Measurements from ENCODE around the gene CACNA1S. TPM values are rescaled to one million over a fixed set of nuclear protein-coding genes. Genes with fewer than 3 reads are reported as not detected.

Gene CACNA1S
- total RNA-seq, 2 donors from 2014 or later = not detected

DNA sequence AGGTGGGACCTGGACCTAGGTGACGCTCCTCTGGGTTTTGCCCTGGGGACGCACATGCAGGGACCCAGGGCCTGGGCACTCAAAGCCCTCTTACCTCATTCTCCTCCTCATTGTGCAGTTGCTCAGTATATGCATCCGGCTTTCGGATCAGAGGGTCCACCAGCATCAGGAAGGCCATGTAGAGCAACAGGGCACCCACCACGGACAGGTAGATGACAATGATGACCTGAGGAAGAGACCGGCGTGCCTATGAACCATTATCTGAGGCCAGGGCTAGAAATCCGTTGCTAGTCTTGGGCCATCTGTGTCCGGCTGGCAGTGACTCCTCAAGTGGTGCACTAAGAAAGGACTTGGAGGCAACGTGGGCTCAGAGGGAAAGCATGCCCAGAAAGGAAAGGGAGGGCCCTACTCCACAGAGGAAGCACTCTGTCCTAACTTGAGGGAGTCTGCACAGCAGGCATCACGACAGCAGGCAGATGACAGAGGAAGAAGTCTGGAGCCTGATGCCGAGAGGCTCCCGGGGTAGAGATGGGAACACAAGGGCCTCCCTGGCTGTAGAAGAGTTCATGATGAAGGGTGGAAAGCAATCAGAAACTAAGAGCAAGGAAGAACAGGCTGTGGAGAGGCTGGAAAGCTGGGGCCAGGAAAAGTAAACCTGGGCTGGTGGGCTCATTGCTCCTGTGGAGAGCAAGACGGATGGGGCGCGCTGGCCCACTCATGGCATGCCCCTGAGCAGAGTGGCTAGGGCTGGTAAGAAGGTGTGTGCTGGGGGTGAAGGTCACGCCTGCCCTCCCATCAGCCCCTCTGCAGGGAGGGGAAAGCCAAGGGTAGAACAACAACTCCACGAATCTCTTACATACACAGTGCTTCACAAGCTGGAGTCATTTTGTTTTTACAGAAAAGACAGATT, 31.8 kb upstream of the CACNA1S start:
- ATAC-seq (replicated peaks) = no peak
- Mint-ChIP-seq H3K36me3 (ENCODE audit: low read depth) (peaks cover 54% of the 10 kb centered on the region), H3K9me3 (no peaks in the 10 kb centered on the region), H3K27me3 (no peaks in the 10 kb centered on the region), H3K4me3 (no peak overlapping the region), H3K27ac (no peak overlapping the region), H3K4me1 (no peaks in the 10 kb centered on the region)

DNA sequence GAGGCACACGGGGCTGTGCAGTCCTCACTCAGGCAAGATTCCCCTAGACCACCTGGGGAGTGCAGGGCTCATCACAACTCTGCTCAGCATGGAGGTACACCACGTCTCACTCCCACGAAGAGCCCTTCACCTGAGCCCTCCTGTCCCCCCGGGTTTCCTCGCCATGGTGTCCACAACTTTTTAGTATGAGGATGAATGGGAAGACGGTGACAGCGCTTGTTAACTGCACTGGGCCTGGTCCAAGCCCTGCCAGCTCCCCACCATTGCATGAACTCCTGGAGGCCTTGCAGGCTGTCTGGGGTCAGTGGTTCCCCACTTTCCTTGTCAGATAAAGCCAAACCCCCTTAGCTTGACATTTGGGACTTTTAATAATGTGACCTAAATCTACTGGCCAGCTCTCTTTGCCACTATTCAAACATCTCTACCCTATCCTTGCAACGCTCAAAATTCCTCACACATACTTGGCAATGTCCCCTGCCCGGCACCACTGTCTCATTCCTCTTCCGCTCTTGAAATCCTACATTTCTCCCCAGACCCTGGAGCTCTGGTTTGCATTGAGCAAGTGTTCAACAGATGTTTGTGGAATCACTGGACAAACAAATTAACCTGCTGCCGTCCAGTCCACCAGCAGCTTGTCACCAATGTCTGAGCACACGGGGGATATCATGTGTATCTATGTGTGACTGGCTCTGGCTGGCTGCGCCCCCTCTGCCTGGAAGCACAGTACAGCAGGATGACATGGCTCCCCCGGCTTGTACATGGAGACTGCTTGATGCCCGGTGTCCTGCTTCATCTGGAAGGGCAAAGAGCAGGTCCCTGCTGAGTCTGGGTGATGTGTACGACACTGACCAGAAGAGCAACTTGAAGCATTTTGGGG, 30.9 kb upstream of the CACNA1S start:
- Mint-ChIP-seq H3K4me3 (no peak overlapping the region), H3K27ac (no peak overlapping the region), H3K36me3 (ENCODE audit: low read depth) (peaks cover 50% of the 10 kb centered on the region), H3K9me3 (no peaks in the 10 kb centered on the region), H3K27me3 (no peaks in the 10 kb centered on the region), H3K4me1 (no peaks in the 10 kb centered on the region)
- ATAC-seq (replicated peaks) = no peak

DNA sequence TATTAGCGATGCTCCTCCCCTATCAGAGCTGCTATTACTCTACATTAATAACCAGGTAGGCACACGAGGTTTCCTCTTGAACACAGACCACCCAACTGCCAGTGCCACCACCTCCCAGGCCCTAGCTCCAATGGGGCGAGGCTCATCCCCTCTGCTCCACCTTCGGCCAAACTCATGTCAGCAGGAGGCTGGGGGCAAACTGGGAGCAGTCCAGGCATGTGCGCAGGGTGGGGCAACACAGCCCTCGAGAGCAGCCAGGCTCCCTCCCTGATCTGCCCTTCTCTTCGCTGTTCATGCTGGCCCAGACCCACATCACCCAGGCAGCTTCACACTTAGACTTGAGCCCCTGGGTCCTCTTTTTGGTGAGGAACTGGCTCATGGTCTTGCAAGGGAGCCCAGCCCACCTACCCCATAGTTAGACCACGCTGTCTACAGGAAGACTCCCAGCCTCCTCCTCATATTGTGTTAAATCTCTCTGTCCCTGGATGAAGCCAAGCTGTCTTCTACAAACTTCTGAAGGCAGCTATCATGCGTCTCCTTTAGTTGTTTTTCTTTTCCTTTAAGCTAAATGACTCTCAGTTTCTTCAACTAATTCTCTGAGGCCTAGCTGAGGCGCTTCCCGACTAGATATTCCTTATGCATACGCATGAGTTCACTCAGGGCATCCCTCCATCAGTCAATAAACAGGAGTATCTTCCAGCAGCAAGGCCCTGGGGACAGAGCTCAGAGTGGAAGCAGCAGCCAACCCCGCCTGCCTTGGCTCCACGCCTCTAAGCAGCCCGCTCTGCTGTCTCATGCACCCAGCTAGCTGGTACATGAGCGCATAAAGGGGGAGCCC, 30.0 kb upstream of the CACNA1S start:
- Mint-ChIP-seq H3K36me3 (ENCODE audit: low read depth) (peaks cover 42% of the 10 kb centered on the region), H3K4me1 (no peaks in the 10 kb centered on the region), H3K27ac (no peak overlapping the region), H3K27me3 (no peaks in the 10 kb centered on the region), H3K4me3 (no peak overlapping the region), H3K9me3 (no peaks in the 10 kb centered on the region)
- no peak for ATAC-seq (replicated peaks)

DNA sequence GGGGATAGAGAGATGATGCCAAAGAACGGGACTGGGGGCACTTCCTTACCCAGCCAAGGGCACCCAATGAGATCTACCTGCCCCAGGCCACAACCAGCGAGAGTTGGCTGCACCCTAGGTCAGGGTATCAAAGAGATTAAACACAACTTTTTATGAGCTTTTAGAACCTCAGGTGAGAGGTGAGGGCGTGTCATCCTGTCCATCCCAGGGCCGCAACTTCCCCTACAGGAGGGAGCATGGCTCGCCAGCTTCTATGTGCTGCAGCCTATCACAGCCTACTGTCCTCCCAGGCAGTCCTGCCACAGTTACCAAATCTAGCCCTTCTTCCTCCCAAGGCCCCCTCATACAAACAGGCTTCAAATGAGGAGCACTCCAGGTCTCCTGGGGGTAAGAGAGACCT, 29.2 kb upstream of the CACNA1S start:
- Mint-ChIP-seq H3K4me1 (no peaks in the 10 kb centered on the region), H3K36me3 (ENCODE audit: low read depth) (peaks cover 33% of the 10 kb centered on the region), H3K9me3 (no peaks in the 10 kb centered on the region), H3K4me3 (no peak overlapping the region), H3K27me3 (no peaks in the 10 kb centered on the region), H3K27ac (no peak overlapping the region)
- ATAC-seq (replicated peaks) = no peak

DNA sequence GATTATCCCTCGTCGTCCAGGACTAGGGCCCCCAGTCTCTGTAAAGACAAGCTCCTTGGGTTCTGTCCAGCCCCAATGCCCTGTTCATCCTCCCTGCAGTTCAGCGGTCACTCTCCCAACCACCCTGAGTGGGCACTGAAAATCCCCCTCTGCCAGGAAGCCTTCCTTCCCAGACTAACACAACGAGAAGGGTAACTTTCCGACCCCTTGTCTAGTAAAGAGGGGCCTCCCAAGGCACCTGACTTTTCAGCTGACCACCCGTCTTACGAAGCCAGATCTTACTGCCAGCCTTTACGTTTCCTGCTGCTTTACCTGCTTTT, 28.7 kb upstream of the CACNA1S start:
- Mint-ChIP-seq H3K4me1 (no peaks in the 10 kb centered on the region), H3K9me3 (no peaks in the 10 kb centered on the region), H3K27me3 (no peaks in the 10 kb centered on the region), H3K36me3 (ENCODE audit: low read depth) (peaks cover 28% of the 10 kb centered on the region), H3K27ac (peak overlapping the region; percentile 19), H3K4me3 (no peak overlapping the region)
- no peak for ATAC-seq (replicated peaks)

DNA sequence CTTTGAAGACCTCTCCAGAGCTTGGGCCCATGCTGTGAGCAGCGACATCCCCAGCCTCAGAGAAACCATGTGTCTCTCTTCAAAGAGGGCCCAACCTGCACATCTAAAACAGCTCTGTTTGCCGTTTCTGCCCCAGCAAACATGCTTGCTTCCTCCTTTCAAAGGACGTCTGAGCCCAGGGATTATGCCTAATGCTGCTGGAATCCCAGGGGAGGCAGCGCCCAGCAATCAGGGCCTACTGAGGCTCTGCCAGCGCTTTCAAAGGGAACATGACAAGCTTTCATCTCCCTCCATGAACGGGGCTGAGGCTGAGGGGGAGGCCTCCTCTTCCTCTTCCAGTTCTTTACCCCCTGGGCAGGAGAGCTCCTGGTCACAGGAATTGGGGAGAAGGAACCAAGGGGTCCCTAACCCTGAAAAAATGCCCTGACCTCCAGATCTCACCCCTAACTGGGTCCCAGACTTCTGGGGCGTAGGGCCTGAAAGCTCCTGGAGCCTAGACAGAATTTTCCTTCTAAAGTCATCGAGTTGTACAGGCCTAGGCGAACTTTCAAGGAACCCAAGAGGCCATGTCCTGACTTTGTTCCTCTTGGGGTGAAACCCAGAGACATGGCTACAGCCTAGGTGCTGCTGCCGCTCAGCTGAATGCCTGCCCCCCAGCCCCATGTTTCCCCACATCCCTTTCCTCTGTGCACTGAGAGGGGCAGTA, 28.2 kb upstream of the CACNA1S start:
- Mint-ChIP-seq H3K4me3 (no peak overlapping the region), H3K27me3 (no peaks in the 10 kb centered on the region), H3K9me3 (no peaks in the 10 kb centered on the region), H3K4me1 (no peaks in the 10 kb centered on the region), H3K27ac (peak overlapping the region; percentile 78), H3K36me3 (ENCODE audit: low read depth) (peaks cover 29% of the 10 kb centered on the region)
- ATAC-seq (replicated peaks) = no peak

DNA sequence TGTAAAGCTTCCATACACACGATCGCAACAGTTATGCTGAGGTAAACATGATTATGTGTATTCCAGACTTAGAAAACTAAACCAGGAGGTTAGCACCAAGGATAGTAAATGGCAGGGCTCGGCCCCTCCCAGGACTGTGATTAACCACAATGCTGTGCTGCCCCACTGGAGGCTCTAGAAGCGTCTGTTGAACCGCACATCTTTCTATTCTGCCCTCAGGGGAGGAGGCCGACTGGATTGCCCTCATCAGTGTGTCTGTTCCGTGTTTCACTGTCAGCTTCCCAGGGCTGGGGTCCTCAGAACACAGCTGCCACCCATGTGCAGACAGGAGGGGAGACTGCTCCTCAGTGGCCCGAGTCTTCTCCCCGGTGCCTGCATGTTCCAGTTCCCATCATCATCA, 27.5 kb upstream of the CACNA1S start:
- Mint-ChIP-seq H3K4me3 (no peak overlapping the region), H3K4me1 (no peaks in the 10 kb centered on the region), H3K27me3 (no peaks in the 10 kb centered on the region), H3K27ac (peak overlapping the region; percentile 78), H3K36me3 (ENCODE audit: low read depth) (peaks cover 26% of the 10 kb centered on the region), H3K9me3 (no peaks in the 10 kb centered on the region)
- ATAC-seq (replicated peaks) = no peak

DNA sequence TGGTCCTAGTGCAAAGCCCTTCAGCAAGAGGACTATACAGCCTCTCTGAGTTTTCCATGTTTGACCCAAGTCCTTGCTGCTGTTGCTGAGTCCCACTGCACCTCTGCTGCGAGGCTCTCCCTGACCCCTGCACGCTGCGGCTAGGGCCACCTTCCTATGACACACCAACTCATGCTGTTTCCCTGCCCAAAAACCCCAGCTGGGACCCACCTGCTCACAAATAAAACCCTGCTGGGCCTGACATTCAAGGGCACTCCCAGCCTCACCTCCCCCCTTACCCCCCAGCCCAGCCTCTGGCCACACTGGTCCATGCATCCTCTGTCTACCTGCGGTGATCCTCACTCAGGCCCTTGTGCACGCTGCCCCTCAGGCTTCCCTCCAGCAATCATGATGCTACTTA, 27.1 kb upstream of the CACNA1S start:
- H3K4me1 Mint-ChIP-seq = no peaks in the 10 kb centered on the region
- no peaks in the 10 kb centered on the region for H3K9me3 Mint-ChIP-seq
- no peak for ATAC-seq (replicated peaks)
- peaks cover 21% of the 10 kb centered on the region for H3K36me3 Mint-ChIP-seq (ENCODE audit: low read depth)
- H3K27ac Mint-ChIP-seq = peak overlapping the region; percentile 21
- no peak overlapping the region for H3K4me3 Mint-ChIP-seq
- no peaks in the 10 kb centered on the region for H3K27me3 Mint-ChIP-seq

DNA sequence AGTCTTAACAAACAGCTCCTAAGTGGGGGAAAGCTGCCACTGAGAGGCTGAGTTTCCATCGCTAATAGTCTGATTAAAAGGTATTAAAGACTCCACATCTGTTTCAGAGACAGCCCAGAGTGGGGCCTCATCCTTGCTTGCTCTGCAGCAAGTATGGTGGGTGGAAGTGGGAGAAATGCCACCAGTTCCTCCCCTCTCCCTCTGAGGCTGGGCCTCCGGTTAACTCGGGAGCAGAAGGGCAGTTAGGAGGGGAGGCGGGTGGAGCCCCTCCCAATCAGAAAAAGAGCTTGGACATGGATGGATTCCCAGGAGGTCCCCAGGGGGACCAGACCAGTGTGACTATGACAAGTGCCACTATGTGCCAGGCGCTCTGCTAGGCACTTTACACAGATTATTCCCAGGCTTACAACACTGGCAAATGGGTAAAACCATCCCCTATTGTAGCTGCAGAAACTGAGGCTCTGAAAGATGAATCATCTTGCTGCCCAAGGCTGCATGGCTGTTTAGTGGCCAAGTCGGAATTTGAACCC, 26.1 kb upstream of the CACNA1S start:
- peaks cover 13% of the 10 kb centered on the region for H3K36me3 Mint-ChIP-seq (ENCODE audit: low read depth)
- no peak overlapping the region for H3K4me3 Mint-ChIP-seq
- no peak overlapping the region for H3K27ac Mint-ChIP-seq
- H3K4me1 Mint-ChIP-seq = no peaks in the 10 kb centered on the region
- H3K9me3 Mint-ChIP-seq = no peaks in the 10 kb centered on the region
- ATAC-seq (replicated peaks) = no peak
- H3K27me3 Mint-ChIP-seq = no peaks in the 10 kb centered on the region

DNA sequence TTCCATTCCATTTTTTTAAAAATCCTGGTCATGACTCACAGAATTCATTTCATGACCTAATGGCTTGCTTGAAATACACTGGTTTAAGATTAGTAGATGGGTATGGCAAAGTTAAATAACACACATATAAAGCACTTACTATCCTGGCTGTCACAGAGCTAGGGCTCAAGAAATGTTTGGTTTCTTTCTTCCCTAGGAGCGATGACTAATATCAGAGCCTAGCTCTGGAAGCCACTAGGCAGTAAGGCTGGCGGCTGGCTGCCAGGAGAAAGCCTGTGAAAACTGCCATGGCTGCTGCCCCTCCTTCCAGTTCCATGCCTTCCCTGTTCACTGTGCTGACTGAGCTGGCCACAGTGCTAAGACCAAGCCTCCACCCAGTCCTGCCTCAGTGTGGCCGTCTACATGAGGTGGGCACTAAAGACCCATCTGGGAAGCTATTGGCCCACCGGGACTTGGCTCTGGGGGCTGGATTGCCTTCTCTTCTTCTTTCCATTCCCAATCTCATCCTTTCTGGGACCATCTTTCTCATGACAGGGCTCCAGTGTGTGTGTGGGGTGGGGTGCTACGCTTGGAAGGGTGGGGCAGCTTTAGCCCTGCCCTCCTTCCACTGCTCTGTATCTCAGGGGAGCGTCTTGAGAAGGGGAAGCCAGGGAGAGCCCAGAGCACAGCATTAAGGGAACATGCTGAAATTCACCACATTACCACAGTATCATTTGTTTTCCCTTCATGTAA, 25.5 kb upstream of the CACNA1S start:
- ATAC-seq (replicated peaks) = no peak

DNA sequence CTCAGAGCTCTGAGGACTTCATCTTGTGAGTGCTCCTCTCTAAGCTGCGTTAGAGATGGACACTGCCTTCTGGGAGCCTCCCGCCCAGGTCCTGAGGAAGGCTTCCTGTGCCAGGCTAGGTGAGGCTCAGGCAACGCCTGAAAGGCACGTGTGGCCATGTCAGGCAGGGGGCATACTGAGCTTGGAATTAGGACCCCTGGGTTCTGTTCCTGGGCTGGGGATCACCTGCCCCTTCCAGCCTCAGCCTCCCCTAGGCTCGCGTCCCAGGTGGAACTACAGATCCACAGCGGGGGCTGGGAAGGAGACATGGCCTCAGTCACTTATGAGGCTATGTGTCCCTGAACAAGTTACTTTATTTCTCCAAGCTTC, 24.8 kb upstream of the CACNA1S start:
- Mint-ChIP-seq H3K27ac (no peak overlapping the region), H3K9me3 (no peaks in the 10 kb centered on the region)

More for the DNA sequence above, 25.5 kb upstream of the CACNA1S start:
- Mint-ChIP-seq H3K4me3 (no peak overlapping the region), H3K4me1 (no peaks in the 10 kb centered on the region), H3K9me3 (no peaks in the 10 kb centered on the region), H3K27me3 (no peaks in the 10 kb centered on the region), H3K27ac (no peak overlapping the region), H3K36me3 (ENCODE audit: low read depth) (peaks cover 8% of the 10 kb centered on the region)

DNA sequence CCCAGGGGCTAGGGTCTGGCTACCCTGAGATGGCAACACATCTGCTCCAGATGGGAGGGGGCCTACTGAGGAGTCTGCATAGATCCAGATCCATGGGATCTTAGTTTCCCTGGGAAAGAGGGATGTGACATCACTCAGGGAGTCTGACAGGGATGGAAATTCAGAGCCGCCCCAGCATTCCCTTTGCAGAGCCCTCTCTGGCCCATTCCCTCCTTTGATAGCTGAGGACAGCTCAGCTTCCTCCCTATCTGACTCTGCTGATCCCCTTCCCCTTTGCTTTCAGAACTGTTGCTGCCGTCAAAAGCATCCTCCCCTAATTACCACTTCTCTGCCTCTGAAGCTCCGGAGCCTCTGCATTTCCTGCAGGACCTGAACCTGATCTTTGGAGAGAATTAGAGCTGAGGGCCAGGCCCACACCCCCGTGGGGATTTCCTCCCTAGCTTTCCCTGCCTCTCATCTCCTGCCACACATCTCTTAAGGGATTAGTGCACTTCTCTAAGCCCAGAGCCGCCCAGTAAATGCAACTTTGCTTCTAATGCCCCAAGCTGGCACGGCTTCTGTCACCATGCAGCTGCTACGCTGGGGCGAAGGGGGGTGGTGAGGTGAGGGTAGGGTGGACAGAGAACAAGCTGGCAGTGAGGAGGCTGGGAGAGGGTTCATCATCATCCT, 24.3 kb upstream of the CACNA1S start:
- Mint-ChIP-seq H3K9me3 (no peaks in the 10 kb centered on the region), H3K4me3 (no peak overlapping the region), H3K4me1 (no peaks in the 10 kb centered on the region), H3K27me3 (no peaks in the 10 kb centered on the region), H3K27ac (no peak overlapping the region), H3K36me3 (ENCODE audit: low read depth) (peaks cover 8% of the 10 kb centered on the region)
- no peak for ATAC-seq (replicated peaks)

More for the DNA sequence above, 24.8 kb upstream of the CACNA1S start:
- ATAC-seq (replicated peaks) = no peak
- Mint-ChIP-seq H3K36me3 (ENCODE audit: low read depth) (peaks cover 8% of the 10 kb centered on the region), H3K4me3 (no peak overlapping the region), H3K27me3 (no peaks in the 10 kb centered on the region), H3K4me1 (no peaks in the 10 kb centered on the region)

DNA sequence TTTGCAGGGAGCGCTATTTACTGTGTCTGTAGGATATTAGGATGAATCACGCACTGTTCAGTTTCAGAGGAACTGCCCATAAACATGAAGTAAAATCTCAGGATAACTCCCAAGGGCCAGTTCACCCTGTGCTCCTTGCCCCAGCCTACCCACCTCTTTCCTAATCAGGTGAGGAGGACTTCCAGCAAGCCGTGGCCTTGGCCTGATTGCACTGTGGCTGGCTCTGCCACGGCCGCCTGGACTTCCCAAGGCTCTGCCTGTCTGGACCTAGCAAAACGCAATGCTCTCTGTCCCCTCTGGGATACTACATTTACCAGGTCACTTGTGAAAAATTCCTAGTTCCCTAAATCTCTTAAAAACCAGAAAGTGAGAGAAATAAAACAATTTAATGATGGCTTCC, 22.2 kb upstream of the CACNA1S start:
- Mint-ChIP-seq H3K4me1 (no peaks in the 10 kb centered on the region), H3K27me3 (no peaks in the 10 kb centered on the region), H3K4me3 (no peak overlapping the region), H3K27ac (no peak overlapping the region), H3K36me3 (ENCODE audit: low read depth) (peaks cover 8% of the 10 kb centered on the region), H3K9me3 (no peaks in the 10 kb centered on the region)
- ATAC-seq (replicated peaks) = no peak
